HG02884 (cell line): Measurements from ENCODE around the gene STARD3.

ENCODE experiments used
- ATAC-seq: cut with Tn5 transposase; IDR thresholded peaks from one replicate; pipeline ENCODE4 v1.9.1; 2021; ENCODE audit warnings: mild to moderate bottlenecking, moderate library complexity; ENCODE audit not compliant: unreplicated experiment

STARD3 gene

DNA sequence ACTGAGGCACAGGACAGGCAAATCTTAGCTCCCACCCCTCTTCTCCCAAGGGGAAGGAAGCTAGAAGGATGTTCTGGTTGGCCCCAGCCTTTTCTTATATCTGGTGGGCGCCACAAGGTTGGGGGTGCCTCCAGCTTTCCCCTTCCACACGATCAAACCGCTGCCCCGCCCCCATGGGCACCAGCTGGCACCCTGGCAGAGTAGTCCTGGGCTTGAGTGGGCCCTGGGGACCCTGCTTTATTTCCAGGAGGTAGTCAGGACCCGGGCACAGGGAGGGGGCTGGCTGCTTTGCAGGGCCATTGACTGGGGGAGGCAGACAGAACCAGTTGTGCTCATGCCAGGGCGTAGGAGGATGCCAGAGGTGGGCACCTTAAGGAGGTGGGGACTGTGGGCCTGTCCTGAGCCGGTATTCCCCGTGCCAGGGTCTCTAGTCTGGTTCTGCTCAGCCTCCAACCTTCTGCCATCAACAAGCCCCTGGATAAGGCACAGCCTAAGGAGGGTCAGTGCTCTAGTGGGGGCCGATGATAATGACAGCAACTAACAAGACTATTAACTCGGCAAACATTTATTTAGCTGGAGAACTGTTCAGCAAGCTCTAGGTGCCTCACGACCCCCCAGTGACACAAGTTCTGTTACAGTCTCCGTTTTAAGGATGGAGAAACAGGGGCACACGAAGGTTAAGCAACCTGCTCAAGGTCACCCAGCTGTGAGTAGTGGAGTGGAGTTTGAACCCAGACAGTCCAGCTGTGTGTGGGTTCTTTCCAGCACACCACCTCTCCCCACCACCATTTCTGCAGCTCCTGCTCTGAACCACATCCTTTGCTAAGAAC is 17.8 kb upstream of the STARD3 start:
- ATAC-seq, result no peak

DNA sequence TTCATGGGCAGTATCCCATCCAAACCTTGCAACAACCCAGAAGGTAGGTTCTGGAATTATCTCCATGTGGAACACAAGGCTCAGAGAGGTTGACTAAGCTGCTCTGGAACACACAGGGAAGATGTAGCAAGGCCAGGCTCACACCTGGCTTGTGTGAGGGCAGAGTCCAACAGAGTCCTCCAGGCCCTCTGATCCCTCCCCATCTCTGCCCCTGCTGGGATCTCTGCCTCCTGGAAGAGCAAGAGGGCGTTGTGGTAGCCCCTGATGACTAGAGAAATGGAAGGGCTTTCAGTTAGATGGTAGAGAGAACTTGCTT is 17.2 kb upstream of the STARD3 start:
- ATAC-seq, result no peak

DNA sequence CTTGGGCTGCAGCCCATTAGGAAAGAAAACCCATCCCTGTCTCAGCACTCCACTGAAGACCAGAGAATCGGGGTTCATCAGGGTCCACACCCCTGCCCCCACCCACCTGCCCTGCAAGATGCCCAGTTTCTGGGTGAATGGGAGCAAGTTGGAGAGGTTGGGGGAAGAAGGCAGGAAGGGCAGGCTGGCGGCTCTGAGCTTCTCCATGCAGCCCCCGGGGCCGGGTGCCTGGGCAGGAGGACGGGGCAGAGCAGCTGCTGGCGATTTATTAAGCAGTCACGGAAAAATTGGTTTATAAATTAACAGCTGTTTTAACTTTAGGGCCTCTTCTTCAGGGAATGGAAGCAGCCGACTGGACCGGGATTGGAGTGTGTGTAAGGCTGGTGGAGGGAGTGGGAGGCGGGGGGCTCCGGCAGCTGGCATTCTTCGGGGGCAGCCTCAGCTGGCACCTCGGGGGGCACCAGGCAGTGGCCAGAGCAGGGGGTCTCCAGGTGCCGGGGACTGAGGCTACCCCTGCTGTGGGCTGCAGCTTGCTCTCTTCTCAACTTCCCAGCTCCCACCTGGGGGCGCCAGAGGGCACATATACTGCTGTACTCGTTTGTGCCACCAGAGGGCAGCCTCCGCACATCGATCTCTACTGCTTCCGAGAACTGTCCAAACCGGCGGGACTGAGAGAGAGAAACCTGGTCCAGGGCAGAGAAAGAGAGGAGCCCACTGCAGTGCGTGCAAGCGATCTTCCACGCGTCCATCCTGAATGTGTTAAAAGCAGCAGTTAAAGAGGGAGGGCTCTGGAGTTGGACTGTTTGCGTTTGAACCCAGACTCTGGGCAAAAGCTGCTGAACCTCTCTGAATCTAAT is 15.2 kb upstream of the STARD3 start:
- ATAC-seq, result no peak

DNA sequence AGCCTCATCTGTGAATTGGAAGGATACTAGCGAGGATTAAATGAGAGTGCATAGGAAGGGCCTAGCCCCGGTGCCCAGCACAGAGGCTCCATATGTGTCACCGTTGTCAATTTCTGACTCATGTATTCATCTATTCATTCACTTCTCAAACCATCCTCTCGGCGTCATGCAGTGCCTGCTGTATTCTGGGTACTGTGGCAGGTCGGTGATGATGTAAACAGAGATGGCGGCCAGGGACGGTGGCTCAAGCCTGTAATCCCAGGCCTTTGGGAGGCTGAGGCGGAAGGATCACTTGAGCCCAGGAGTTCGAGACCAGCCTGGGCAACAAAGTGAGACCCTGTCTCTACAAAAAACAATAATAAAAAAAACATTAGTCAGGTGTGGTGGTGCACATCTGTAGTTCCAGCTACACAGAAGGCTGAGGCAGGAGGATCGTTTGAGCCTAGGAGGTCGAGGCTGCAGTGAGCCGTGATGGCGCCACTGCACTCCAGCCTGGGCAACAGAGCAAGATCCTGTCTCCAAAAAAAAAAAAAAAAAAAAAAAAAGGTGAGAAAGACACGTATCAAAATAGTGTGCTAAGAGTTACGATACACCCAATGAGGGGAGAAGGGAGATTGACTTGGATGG is 14.5 kb upstream of the STARD3 start:
- no peak for ATAC-seq

DNA sequence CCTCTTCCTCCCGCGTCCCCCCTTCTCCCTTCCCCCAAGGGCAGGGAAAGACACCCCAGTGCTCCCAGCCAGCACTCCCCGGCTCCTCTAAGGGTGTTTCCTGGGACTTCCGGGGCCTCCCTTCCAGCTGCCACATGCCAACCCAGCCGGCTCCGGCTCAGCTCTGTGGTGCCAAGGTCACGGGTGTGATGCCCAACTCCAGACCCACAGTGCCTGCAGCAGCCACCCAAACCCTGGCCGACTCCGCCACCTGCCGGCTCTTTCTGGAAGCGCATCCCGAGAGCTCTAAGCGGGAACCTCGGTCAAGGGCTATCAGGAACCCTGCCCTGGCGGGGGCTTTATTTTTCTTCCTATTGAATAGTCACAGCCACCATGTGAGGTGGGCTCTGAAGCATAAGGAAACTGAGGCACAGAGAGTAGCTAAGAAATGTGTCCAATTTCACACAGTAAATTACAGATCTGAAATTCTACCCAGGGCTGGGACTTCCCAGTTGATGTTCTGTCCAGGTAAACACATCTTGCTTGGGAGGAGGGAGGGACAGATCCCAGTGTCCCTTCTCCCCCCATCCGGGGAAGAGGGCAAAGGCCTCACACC is 13.5 kb upstream of the STARD3 start:
- ATAC-seq, result no peak

DNA sequence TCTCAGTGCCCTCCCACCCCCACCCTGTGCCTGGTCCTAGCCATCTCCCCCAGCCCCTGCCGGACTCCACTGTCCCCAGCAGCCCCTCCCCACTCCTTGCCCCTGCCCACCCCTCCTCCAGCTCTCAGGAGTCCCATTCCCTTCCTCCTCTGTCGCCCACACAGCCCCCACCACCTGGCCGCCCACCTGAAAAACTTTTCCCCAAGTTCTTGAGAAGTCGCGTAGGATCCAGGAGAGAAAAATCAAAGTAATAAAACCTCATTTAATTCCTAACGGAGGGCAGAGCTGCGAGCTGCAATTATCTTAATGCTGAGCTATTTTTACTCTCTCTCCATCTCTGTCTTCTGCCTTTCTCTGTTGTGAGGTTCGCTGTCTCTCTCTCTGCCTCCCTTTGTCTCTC is 12.6 kb upstream of the STARD3 start:
- ATAC-seq, result no peak

DNA sequence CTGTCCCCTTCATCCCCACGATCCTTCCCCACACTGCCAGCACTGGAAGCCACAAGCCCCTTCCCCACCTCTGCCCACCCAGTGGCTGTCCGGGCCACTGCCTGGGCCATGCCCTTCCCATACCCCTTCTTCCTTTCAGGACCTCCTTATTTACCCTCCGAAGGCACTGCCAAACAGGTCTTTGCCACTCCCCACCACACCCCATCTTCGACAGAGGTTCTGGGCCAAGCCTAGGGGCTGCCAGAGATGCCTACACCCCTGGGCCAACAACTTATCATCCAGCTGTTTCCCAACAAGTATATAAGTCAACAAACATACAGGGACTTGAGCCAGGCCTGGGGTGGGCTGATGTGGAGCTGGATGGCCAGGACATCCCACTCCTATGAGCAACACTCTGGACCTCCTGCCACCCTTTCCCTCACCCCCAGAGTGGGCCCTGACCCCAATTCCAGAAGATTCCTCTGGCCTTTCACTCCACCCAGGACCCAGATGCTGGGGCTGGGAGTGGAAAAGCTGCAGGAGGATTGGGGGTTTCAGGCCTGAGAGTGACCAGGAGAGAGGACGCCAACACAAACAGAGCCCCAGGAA is 11.7 kb upstream of the STARD3 start:
- no peak for ATAC-seq

DNA sequence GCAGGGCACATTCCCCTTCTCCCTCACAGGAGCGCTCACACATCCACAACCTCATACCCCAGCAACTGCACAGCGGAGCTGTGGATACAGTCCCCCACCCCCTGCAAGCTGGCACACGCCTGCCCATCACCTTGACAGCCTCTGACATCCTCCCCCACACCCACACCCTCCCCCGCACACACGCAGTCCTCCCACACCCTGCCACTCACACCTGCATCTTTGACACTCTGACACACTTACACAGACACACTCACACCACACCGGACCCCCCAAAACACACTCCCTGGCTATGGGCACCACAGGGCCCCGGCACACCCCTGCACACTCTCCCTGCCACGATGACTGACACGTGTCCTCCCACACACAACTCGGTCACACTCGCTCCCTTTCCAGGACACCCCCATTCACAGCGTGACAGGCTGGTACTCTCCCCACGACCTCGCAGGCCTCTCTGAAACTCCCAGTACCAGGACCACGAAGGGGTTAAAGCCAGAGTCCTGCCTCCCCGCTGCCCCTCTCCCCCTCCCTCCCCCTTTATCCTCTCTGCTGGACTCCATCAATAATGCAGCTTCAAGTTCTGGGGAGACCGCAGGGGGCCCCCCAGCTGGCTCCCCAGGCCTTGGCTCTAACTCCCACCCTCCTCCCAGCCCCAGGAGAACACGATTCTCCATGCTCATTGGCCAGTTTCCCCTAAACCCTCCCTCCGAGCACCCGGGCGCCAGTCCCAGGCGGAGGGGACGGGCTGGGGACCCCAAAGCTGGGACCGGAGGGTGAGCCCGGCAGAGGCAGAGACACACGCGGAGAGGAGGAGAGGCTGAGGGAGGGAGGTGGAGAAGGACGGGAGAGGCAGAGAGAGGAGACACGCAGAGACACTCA is 10.5 kb upstream of the STARD3 start, which contains the start of gene PPP1R1B:
TSS of gene PPP1R1B (plus strand) at position 782 of the 876 bp plus-strand sequence. CDS start 441 bp downstream, outside the sequence.
- ATAC-seq, result no peak

DNA sequence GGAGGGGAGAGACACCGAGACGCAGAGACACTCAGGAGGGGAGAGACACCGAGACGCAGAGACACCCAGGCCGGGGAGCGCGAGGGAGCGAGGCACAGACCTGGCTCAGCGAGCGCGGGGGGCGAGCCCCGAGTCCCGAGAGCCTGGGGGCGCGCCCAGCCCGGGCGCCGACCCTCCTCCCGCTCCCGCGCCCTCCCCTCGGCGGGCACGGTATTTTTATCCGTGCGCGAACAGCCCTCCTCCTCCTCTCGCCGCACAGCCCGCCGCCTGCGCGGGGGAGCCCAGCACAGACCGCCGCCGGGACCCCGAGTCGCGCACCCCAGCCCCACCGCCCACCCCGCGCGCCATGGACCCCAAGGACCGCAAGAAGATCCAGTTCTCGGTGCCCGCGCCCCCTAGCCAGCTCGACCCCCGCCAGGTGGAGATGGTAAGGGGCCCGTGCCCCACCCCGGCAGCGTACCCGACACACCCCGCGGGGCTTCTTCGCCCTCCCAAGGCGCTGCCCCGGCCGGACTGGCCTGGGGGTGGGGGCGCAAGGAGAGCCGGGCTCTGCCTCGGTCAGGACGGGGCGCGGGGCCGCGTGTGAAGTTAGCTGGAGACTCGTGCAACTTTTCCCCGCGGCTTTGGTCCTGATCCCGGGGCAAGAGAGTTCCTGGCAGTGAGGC is 9.8 kb upstream of the STARD3 start:
- no peak for ATAC-seq

DNA sequence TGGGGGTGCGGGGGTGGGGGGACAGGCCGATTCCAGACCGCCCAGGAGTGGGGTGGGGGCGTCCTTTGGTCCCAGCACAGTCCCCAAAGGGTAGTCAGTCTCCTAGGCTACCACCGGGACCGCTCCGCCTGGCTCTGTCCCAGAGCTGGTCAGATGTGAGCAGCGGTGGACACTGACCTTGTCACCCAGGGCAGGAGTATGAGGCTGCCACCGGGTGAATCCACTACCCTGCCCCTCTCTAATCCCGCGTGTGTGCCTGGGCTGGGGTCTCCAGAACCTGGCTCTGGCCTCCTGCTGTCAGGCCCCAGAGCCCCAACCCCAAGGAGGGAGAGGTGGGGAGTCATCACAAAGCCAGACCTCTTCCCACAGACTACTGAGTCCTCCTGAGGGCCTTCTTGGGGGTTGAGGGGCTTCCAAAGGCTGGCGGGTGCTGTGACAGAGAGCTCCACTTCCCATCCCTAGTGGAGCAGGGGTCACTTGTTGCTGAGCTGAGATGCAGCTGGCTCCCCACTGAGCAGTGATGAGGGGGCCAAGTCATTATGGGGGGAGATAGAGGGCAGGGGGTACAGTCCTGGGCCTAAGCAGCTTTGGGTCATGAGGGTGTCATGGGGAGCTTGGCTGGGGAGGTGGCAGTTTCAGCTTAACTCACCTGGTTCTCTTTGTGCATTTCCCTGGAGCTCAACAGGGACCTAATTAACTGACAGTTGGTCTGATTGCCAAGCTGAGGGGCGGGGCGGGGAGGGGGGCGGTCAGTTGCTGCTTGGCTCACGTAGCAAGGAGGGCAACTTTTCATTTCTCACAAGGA is 9.0 kb upstream of the STARD3 start:
- no peak for ATAC-seq

DNA sequence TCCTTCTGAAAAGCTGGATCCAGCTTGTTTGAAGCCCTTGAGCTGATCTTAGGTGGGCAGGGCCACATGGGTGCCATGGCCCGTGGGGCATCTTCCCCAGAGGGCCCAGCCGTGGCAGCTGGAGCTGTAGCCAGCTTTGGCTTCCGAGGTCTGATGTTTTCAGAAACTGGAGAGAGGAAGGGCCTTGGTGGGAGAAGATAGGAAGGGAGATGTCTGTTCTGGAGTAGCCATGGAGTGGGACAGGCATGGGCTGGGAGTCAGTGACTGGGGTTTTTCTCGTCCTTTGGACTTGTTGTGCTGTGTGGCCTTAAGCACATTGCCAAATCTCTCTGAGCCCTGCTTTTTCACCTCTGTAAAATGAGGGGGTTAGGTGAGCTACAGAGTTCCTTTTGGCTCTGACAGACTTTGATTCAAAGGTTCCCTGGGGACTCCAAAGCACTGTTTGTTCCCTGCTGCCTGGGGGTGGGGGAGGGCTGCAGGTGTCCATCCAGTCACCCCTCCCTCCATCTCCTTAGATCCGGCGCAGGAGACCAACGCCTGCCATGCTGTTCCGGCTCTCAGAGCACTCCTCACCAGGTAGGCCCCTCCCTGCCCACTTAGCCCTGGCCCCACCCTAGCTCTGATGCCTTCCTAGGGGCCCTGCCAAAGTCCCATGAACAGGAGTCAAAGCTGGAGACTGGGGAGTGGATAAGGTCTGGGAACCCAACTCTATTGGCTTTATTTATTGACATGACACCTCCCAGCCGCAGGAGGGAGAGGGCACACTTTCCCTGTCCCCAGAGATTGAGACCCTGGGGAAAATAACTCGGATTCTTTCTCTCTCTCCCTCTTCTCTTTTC is 8.1 kb upstream of the STARD3 start:
- ATAC-seq, result no peak

DNA sequence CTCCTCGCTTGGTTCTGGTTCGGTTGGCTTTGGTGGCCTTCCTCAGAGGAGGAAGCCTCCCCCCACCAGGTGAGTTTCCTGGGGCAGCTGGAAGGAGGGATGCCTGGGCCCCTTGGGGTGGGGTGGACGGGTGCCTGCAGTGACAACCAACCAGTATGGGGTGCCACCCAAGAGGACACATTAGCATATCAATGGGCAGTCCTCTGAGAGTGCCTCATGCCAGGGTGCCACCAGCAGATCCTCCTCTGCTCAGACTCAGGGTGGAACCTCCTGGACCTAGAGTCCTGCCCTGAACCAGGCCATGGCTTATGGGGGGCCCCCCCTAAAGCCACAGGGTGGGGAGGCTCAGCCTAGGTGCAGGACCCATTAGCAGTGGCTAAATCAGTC is 7.5 kb upstream of the STARD3 start:
- ATAC-seq, result no peak

DNA sequence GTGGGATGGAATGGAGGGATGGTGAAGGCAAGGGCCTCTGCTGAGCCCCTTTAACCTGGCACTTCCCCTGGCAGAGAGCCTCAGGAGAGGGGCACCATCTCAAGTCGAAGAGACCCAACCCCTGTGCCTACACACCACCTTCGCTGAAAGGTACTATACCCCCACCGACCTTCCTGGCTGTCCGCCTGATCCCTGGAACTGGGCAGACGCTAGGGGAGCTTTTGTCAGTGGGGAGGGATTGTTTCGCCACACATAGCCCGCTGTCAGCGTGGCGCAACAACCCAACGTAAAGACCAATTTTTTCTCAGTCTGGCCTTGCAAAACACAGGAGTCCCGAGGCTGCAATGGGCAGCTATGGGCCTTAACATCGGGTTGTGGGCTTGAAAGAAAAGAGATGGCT is 7.0 kb upstream of the STARD3 start:
- no peak for ATAC-seq

DNA sequence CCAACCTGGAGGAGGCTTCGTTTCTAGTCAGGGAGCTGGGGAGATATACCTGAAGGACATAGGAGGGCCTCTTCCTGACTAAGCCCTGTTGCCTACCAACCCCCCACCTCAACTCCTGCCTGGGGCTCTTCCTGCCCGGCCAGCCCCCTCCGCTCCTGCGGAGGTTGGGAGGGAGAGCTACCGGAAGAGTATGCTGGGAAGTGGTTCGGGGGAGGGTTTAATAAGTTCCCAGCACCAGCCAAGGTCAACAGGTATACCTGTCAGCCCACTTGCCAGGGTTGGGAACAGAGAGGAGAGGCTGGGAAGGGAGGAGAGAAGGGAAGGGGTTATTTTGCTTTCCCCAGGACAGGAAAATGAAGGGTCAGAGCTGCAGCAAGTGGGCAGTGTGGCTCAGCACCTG is 5.5 kb upstream of the STARD3 start:
- ATAC-seq, result no peak

DNA sequence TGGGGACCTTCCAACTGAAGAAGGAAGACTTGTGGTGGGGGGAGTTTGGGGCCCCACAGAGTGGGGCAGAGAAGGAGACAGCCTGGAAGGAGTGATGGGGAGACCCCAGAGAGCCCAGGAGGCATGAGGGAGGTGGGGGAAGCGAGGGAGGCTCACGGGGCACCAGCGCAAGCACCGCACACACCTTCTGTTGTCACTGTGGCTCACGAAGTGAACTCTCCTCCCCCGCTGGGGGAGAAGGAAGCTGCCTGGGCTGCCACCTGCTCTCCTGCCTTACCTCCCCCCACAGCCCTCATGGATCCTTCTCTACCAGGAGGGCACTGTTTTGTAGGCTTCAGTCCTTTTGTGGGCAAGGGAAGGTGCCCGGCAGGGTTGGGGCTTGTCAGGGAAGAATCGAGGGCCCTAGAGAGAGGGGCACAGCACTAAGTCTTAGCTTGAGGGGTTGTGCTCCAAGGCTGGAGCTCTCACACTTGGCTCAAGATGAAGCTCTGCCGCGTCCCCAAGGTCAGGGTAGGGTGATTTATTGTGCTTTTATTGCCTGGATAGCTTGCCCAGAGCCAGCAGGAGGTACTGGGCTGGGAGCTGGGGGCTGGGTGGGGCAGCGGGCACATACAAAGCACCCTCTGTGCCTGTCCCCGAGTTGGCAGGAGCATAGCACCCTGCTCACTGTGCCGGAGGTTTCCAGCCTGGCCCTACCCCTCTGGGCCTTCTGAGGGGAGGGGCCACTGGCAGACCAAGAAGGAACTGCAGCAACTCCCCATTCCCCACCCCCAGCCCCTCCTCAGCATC is 4.6 kb upstream of the STARD3 start:
- ATAC-seq, result no peak

DNA sequence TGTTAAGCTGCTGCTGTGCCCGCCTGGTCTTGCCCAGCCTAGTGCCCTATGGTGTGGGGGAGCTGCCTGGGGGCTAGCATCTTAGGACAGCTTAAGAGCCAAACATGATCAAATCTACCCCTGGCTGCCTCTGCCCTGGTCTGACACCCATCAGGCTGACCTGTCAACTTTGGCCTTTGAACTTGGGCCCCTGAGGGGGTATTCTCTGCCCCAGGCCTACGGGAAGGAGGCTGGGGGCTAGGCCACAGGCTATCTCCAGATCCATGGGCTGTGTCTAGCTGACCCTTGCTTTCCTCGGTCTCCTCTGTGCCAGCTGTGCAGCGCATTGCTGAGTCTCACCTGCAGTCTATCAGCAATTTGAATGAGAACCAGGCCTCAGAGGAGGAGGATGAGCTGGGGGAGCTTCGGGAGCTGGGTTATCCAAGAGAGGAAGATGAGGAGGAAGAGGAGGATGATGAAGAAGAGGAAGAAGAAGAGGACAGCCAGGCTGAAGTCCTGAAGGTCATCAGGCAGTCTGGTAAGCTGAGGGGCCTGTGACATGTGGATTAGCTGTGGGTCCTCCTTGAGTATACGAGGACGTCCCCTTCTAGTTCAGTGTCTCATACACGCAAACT is 3.3 kb upstream of the STARD3 start:
- ATAC-seq, result no peak
